HG03354 (cell line): ENCODE results near the gene DAG1.
A peak's percentile ranks its signal among the peaks of the same experiment; 100 is the strongest.

Experiments used
- ATAC-seq: cut with Tn5 transposase; IDR thresholded peaks from one replicate; pipeline ENCODE4 v1.9.1; 2021; ENCODE audit warnings: mild to moderate bottlenecking; ENCODE audit not compliant: unreplicated experiment, poor library complexity, severe bottlenecking

Gene DAG1

DNA sequence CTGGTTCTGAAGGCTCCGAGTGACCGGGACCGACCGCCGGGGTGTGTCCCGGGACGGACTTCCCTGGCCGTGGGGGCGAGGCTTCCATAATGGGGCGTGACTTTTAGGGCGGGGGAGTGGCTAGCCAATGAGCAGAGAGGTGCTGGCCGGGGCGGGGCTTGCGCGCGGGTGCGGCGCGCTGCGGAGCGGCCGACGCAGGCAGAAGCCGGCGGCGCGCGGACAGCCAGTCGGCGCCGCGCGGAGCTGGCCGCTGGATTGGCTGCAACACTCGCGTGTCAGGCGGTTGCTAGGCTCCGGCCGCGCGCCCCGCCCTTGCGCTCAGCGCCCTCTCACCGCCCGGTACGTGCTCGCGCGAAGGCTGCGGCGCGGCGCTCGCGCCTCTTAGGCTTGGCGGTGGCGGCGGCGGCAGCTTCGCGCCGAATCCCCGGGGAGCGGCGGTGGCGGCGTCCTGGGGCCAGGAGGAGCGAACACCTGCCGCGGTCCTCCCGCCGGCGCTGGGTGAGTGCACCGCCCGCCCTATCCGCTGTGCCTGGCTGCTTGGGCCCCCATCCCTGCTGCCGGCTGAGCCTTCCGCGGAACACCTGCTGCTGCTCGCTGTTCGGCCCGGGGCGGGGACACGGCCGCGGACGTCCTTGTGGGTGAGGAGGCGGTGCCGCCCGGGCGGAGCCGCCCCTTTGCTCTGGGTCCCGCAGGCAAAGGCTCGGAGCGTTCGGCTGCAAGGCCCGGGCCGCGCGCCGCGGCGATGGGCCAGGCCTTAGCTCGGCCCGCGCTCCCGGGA, at the start of gene DAG1:
Gene DAG1 (plus strand): TSS at position 332 of the 778 bp plus-strand sequence. CDS start 40,268 bp downstream, outside the sequence.
- peak; percentile 83 for ATAC-seq

GRCh38 chr3:49421890-49422378, 48.1 kb upstream of the DAG1 start:
- no peak for ATAC-seq

GRCh38 chr3:49422379-49423248, 47.5 kb upstream of the DAG1 start, which contains the start of gene AMT:
Gene AMT, minus strand, starts transcription at chr3:49422473. Its CDS starts 23 bp downstream, at chr3:49422450.
- ATAC-seq: no peak

DNA sequence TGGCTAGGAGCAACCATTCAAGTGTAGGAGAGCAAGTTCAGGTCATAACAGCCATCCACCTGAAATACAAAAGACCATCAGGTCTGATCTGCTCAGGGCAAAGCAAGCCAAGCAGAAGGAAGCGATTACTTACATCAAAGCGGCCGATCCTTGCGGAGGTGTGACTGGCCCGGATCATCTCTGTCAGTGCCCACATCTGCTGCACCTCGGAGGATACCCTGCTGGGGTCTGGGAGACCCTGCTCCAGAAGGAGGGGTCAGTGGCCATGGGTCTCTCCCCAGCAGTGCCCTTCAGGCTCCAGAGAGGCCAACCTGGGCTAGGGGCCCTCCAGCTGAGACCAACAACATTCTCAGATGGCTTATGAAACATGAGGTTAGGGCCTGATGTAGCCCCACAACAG, 45.3 kb upstream of the DAG1 start:
- no peak for ATAC-seq

- no peak for ATAC-seq
Measured at GRCh38 chr3:49427586-49427985, 42.5 kb upstream of the DAG1 start.

GRCh38 chr3:49428752-49429080, 41.4 kb upstream of the DAG1 start:
- peak; percentile 4 for ATAC-seq

DNA sequence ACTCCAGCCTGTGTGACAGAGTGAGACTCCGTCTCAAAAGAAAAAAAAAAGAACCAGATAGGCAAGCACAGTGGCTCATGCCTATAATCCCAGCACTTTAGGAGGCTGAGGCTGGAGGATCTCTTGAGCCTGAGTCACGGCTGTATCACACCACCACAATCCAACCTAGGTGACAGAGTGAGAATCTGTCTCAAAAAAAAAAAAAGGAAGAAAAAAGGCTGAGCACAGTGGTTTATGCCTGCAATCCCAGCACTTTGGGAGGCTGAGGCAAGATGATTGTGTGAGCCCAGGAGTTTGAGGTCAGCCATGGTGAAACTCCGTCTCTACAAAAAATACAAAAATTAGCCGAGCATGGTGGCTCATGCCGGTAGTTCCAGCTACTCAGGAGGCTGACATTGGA, 35.3 kb upstream of the DAG1 start:
- no peak for ATAC-seq

DNA sequence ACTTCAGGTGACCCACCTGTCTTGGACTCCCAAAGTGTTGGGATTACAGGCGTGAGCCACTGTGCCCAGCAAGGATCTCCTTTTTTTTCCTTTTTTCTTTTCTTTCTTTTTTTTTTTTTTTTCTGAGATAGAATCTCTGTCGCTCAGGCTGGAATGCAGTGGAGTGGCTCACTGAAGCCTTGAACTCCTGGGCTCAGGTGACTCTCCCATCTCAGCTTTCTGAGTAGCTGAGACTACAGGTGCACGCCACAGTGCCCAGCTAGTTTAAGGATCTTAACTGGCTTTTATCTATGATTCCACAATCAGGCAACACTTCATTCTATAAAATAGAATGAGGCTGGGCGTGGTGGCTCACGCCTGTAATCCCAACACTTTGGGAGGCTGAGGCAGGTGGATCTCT, 24.7 kb upstream of the DAG1 start:
- no peak for ATAC-seq

DNA sequence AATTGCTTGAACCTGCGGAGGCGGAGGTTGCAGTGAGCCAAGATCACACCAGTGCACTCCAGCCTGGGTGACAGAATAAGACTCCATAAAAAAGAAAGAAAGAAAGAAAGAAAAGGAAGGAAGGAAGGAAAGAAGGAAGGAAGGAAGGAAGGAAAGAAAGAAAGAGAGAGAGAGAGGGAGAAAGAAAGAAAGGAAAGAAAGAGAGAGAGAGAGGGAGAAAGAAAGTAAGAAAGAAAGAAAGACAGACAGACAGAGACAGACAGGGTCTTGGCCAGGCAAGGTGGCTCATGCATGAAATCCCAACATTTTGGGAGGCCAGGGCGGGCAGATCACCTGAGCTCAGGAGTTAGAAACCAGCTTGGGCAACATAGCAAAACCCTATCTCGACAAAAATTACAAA, 16.4 kb upstream of the DAG1 start:
- no peak for ATAC-seq

DNA sequence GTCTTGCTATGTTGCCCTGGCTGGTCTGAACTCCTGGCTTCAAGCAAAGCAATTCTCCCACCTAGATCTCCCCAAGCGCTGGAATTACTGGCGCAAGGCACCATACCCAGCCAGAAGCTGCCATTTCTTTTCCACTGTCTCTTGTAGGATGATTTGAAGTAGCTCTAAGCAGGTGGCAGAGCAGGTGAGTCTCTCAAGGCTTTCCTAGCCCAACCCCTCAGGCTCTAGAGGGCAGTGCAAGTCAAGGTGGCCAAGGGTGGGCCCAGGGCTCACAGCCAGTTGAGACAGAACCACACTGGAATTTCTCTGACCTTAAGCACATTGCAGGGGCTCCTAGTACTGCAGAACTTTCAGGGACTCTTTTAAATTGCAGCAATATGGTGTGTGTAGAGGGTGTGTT, 15.6 kb upstream of the DAG1 start:
- ATAC-seq: no peak

DNA sequence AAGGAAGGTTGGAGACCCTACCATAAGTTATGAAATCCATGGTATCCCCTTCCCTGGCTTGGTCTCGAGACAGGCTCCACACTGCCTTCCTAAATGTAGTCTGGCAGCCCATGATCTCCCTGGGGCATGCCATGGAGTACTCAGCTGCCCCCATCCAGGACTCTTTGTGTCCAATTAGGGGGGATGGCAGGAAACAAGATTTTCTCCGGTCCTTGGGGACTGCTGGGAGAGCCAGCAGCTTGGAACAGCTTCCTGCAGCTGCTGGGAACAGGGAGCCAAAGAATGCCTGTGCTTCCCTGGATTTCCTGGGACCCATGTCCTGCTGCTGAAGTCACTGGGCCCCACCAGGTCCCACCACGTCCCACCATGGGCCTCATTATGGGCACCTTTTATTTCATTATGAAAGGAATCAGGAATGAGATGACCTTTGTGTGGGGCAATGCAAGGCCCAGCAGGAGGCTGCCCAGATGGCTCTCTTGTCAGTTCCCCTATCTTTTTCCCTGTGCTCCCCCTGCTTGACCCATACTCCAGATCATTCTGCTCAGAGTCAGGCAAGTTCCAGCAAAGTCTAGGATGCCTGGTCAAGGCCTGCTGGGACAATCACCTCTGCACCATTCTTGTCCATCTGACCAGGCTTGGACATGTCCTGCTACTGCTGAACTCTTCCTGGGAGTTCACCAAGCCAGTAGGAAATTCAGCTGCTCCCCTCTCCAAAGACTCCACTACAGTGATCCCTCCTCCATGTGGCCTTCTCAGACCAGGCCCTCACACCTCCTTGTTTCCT, 15.0 kb upstream of the DAG1 start:
- ATAC-seq: no peak

- no peak for ATAC-seq
Measured at GRCh38 chr3:49456466-49456865, 13.6 kb upstream of the DAG1 start.

DNA sequence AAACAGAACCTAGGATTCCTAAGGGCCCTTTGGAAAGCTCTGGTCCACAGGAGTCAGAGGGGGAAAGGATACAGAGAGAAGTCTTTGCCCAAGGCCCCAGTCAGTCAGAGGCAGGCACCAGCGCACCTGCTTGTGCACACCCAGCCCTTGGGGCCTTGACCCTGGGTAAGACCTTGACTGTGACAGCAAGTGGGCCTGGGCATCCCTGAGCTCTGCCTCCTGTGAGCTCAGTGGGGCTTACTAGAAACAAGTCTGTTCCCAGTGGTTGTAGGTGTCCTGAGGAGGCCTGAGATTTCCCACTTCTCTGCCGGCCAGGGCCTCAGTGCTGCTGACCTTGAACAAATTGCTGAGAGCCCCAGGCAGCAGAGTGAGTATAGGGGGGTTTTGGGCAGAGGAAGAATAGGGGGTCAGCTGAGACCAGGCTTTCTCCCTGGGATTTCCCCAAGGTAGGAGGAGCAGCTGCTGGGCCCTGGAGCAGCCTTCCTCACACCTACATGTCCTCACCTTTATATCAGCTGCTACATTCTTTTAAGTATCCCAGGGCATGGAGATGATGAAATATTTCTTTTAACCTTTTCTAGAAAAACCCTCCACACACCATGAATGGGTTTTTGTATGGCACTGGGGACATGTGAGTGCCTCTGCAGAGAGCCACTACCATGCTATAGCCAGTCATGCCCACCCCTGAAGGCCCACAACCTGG, 9.7 kb upstream of the DAG1 start:
- no peak for ATAC-seq

- ATAC-seq: no peak
Measured at GRCh38 chr3:49460956-49461355, 9.1 kb upstream of the DAG1 start.

DNA sequence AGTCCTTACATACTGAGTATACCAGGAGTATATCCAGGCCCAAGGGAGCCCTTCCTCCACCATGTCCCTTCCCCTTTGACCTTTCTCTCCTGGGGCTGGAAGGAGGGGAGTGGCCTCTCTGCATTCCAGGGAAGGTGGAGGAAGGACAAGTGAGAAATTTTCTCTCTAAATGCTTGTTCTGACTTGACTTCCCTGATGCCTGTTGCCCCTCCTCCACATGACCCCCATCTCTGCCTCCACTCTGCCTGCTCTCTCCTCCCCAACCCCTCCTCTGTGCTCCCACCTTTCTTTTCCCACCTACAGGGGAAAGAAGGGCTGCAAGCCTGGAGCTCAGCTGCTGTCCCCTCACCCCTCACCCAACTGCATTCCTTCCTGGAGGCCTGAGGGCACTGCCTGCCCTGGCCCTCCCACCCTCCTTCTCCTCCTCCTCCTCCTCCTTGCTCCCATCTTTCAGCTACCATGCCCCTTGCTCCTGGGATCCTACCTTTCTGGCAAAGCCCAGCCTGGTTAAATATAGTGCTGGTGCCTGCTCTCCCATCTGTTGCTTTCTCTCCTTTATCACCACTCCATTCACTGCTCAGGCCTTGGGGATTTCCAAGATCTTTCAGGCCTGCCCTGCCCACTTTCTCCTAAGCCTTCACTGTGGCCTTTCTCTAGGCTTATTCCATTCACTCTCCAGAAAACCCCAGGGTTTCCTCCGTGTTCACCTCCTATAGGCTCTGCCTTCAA, 8.5 kb upstream of the DAG1 start:
- no peak for ATAC-seq

- no peak for ATAC-seq
Measured at GRCh38 chr3:49462222-49462621, 7.8 kb upstream of the DAG1 start.

DNA sequence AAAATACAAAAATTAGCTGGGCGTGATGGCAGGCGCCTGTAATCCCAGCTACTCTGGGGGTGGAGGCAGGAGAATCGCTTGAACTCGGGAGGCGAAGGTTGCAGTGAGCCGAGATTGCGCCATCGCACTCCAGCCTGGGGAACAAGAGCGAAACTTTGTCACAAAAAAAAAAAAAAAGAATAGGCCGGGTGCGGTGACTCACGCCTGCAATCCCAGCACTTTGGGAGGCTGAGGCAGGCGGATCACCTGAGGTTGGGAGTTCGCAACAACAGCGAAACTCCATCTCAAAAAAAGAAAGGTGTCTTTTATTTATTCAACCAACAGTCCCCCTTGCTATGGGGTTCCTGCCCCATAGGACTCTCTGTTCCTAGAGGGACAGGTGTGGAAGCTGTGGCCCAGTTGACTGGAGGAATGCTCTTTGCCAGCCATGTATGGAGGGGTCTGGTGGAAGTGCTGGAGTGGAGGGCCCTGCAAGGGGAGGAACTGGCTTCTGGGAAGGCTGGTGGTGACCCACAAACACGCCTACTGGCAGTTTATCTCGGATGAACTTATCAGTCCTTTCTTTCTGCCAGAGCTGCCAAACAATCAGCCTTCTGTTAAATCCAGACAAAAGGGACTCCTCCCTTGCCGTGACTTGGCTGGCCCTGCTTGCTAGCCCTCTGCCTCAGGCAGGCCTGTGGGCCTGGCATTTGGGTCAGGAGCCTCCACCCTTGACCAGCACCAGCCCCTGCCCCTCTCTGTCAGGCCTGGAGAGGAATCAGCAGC, 4.6 kb upstream of the DAG1 start:
- ATAC-seq: no peak

- ATAC-seq: no peak
Measured at GRCh38 chr3:49466085-49466484, 4.0 kb upstream of the DAG1 start.
